HCT116 (cell line): ENCODE measurements around the gene CDCP1.
A peak's percentile ranks its signal among the peaks of the same experiment; 100 is the strongest.

Experiments
- CEBPB ChIP-seq: IDR thresholded peaks from 2 replicates; pipeline ENCODE4 v1.6.1; 2012; ENCODE audit warnings: low read depth
- EZH2phosphoT487 ChIP-seq: fragments of 200-600 bp; IDR thresholded peaks from 2 replicates; pipeline ENCODE4 v1.6.1; 2018; ENCODE audit warnings: antibody characterized with exemption, borderline replicate concordance
- POLR2A ChIP-seq: IDR thresholded peaks from 2 replicates; pipeline ENCODE4 v1.7.0; 2011; ENCODE audit warnings: borderline replicate concordance; ENCODE audit not compliant: insufficient read depth, insufficient read length; ENCODE audit errors: extremely low read depth
- POLR2AphosphoS5 ChIP-seq: IDR thresholded peaks from 2 replicates; pipeline ENCODE4 v1.6.1; 2011; ENCODE audit warnings: mild to moderate bottlenecking, low read depth, low read length, moderate library complexity
- TCF7L2 ChIP-seq: IDR thresholded peaks from 2 replicates; pipeline ENCODE4 v1.7.0; 2011; ENCODE audit warnings: borderline replicate concordance, inconsistent platforms; ENCODE audit not compliant: insufficient read depth, insufficient read length; ENCODE audit errors: extremely low read depth
- TF ChIP-seq, protein P1 (sequence below), 3 experiments: fragments of 200-600 bp in 1 of 3; sonication (generic) in 1 of 3; IDR thresholded peaks in 2 of 3; conservative IDR thresholded peaks in 1 of 3; 2 replicates each; pipeline ENCODE4 v1.5.1; 2012 to 2017; ENCODE audit warnings: low read depth in 2 of 3, low read length in 2 of 3, antibody characterized with exemption in 1 of 3, borderline replicate concordance in 1 of 3, control low read depth in 1 of 3, mild to moderate bottlenecking in 1 of 3, mixed read lengths in 1 of 3, mixed run types in 1 of 3, moderate library complexity in 1 of 3; ENCODE audit not compliant: insufficient read depth in 1 of 3

DNA sequence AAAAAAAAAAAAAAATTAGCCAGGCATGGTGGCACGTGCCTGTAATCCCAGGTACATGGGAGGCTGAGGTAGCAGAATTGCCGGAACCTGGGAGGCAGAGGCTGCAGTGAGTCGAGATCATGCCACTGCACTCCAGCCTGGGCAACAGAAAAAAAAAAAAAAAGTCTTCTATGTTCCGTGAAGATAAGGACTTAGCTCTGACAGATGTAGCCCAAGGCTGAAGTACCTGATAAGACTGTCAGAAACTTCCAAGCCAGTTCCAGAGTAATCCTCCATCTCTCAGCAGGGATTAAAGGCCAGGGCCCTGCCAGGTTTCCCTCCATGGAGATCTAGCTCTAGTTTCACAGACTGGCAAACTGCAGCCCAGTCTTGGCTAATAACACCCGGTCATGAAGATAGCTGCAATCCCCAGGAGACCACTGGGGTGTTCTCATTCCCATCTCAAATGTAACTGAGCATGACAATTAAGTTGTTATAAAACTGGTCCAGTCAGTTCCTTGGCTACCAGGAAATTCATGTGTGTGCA, 8.5 kb downstream of the CDCP1 start:
- TF ChIP-seq EZH2phosphoT487, result no peak
- TF ChIP-seq POLR2AphosphoS5, result 0 out of 2 replicates have a peak, but pooled peaks have one; percentile 29
- TF ChIP-seq, protein P1, sequence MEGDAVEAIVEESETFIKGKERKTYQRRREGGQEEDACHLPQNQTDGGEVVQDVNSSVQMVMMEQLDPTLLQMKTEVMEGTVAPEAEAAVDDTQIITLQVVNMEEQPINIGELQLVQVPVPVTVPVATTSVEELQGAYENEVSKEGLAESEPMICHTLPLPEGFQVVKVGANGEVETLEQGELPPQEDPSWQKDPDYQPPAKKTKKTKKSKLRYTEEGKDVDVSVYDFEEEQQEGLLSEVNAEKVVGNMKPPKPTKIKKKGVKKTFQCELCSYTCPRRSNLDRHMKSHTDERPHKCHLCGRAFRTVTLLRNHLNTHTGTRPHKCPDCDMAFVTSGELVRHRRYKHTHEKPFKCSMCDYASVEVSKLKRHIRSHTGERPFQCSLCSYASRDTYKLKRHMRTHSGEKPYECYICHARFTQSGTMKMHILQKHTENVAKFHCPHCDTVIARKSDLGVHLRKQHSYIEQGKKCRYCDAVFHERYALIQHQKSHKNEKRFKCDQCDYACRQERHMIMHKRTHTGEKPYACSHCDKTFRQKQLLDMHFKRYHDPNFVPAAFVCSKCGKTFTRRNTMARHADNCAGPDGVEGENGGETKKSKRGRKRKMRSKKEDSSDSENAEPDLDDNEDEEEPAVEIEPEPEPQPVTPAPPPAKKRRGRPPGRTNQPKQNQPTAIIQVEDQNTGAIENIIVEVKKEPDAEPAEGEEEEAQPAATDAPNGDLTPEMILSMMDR (IDR thresholded peaks at IDR 0.05 in 2 of 3, conservative IDR thresholded peaks at IDR 0.05 in 1 of 3; ENCODE audit: borderline replicate concordance in 1 of 3, insufficient read depth in 1 of 3, low read depth in 2 of 3, low read length in 2 of 3), result no peak
- TF ChIP-seq TCF7L2, result no peak
- TF ChIP-seq POLR2A, result no peak
- TF ChIP-seq CEBPB, result no peak
